Epithelial cell of esophagus (primary cell): ENCODE results near the gene ZNF8.
"Not testable (repeated sequence)": the region's sequence is repeated elsewhere in the genome, so short reads cannot be mapped to it uniquely, and the experiment has no call there.

Experiments
- DNase-seq: peaks from one replicate; pipeline ENCODE4 v3.0.0; 2010; ENCODE audit warnings: low read depth
- H3K4me3 ChIP-seq: 2 replicates; pipeline ENCODE4 v1.5.1; 2011; ENCODE audit warnings: mild to moderate bottlenecking, low read length, control low read depth
- TF ChIP-seq, protein P1 (sequence below): IDR thresholded peaks from 2 replicates; pipeline ENCODE4 v1.5.1; 2011; ENCODE audit warnings: low read depth, mild to moderate bottlenecking, low read length, control low read depth, inconsistent platforms; ENCODE audit not compliant: insufficient read depth; ENCODE audit errors: missing control alignments

ZNF8 gene

GRCh38 chr19:58345558-58345957, 66.8 kb downstream of the ZNF8 start:
- TF ChIP-seq, protein P1, sequence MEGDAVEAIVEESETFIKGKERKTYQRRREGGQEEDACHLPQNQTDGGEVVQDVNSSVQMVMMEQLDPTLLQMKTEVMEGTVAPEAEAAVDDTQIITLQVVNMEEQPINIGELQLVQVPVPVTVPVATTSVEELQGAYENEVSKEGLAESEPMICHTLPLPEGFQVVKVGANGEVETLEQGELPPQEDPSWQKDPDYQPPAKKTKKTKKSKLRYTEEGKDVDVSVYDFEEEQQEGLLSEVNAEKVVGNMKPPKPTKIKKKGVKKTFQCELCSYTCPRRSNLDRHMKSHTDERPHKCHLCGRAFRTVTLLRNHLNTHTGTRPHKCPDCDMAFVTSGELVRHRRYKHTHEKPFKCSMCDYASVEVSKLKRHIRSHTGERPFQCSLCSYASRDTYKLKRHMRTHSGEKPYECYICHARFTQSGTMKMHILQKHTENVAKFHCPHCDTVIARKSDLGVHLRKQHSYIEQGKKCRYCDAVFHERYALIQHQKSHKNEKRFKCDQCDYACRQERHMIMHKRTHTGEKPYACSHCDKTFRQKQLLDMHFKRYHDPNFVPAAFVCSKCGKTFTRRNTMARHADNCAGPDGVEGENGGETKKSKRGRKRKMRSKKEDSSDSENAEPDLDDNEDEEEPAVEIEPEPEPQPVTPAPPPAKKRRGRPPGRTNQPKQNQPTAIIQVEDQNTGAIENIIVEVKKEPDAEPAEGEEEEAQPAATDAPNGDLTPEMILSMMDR: no peak
- no peak overlapping the region for H3K4me3 ChIP-seq
- DNase-seq: no peak

DNA sequence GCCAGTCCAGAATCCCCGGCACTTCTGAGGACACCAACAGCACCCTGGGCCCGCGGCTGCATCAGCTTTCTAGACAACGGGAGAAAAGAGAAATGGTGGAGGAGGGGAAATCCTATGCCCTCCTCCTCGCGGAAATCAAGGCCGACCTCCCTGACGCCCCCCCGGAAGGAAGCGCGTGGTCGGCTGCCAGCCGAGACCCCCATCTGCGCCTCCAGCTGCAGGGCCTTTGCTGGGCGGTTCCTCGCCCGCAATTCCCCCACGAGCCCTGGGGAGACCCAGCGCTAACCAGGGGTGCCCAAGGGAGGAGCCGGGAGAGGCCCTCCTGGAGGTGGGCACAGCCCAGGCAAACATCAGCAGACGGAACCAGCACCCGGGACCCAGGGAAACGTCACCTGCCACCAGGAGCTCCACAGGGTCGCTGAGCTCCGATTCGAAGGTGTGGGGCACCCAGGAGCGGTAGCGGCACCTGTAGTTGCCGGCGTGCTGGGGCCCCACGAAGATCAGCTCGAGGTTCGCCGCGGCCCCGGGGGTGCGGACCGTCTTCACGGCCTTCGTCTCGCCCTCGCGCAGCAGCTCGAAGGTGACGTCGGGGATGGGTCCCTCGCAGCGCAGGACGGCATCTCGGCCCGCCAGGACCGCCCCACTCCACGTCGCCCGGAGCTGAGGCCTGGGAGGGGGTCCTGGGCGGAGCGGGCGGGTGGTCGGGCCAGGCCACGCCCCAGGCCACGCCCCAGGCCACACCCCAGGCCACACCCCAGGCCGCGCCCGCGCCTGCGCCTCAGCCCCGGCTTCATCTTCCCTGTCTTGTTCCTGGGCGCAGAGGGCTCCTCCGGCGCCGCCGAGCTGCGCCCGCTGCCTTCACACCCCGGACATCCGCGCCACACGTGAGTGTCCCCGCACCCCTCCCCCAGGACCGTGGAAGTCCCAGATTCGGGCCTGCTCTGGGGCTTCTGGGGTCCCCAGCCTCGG, 68.5 kb downstream of the ZNF8 start:
- peak overlapping the region; percentile 52 for H3K4me3 ChIP-seq
- DNase-seq: peak; percentile 61
- TF ChIP-seq, protein P1: no peak

GRCh38 chr19:58348080-58348479, 69.3 kb downstream of the ZNF8 start:
- peak overlapping the region; percentile 52 for H3K4me3 ChIP-seq
- DNase-seq: not testable (repeated sequence)

DNA sequence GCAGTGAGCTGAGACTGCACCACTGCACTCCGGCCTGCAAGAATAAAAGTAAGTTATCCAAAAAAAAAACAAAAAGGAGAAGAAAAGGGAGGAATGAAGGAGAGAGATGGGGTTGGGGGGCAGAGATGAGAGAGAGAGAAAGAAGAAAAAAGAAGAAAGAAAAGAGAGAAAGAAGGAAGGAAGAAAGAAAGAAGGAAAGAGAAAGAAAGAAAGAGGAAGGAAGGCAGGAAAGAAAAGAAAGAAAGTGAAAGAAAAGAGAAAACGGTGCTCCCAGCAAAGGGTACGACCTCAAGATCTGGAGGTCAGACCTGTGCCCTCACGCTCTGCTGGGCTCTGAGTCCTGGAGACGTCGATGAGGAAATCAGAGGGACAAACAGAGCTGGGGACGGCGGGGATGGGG, 70.8 kb downstream of the ZNF8 start:
- H3K4me3 ChIP-seq: no peak overlapping the region
- TF ChIP-seq, protein P1: no peak
- DNase-seq: no peak

GRCh38 chr19:58350001-58350861, 71.5 kb downstream of the ZNF8 start:
- no peak overlapping the region for H3K4me3 ChIP-seq
- TF ChIP-seq, protein P1: no peak
- DNase-seq: no peak

- TF ChIP-seq, protein P1: no peak
- H3K4me3 ChIP-seq: no peak overlapping the region
- DNase-seq: no peak
These were observed 72.3 kb downstream of the ZNF8 start for GRCh38 chr19:58350871-58351557.

DNA sequence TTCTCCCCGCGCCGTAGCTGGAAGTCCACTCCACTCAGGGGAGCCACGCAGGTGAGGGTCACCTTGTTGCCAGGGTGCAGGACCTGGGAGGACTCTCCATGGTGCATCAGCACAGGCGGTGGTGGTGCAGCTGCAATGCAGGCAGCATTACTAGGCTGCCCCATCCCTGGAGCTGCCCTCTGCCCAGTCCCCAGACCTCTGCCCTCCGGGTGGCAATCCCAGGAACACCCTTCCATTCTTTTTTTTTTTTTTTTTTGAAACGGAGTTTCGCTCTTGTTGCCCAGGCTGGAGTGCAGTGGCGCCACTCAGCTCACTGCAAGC, 72.8 kb downstream of the ZNF8 start:
- no peak for DNase-seq
- H3K4me3 ChIP-seq: no peak overlapping the region
- TF ChIP-seq, protein P1: no peak
